Astrocyte (in vitro differentiated cells and primary cell): Measurements from ENCODE around the gene MED9. TPM values are rescaled to one million over a fixed set of nuclear protein-coding genes. Genes with fewer than 3 reads are reported as not detected.
"Not testable (repeated sequence)": the region's sequence is repeated elsewhere in the genome, so short reads cannot be mapped to it uniquely, and the experiment has no call there.

ENCODE experiments used
- DNase-seq: peaks from one replicate; pipeline ENCODE4 v3.0.0-alpha.2; 2010; ENCODE audit warnings: low read depth
- FAIRE-seq: peaks from 2 replicates; lab custom pipeline; 2011; peaks lifted over from hg19 to GRCh38; lab: Jason Lieb, UNC
- H2AFZ ChIP-seq: 2 replicates; pipeline ENCODE4 v1.6.0; 2012; ENCODE audit warnings: low read depth, low read length, inconsistent platforms
- H3K27ac ChIP-seq: 2 replicates; pipeline ENCODE4 v1.5.1; 2011; ENCODE audit warnings: low read depth, low read length, inconsistent platforms
- H3K27me3 ChIP-seq: 2 replicates; pipeline ENCODE4 v1.6.0; 2011; ENCODE audit warnings: low read length, inconsistent platforms; ENCODE audit not compliant: insufficient read depth
- H3K36me3 ChIP-seq: 2 replicates; pipeline ENCODE4 v1.5.1; 2011; ENCODE audit warnings: low read length, inconsistent platforms; ENCODE audit not compliant: insufficient read depth
- H3K4me1 ChIP-seq: 2 replicates; pipeline ENCODE4 v1.5.1; 2011; ENCODE audit warnings: low read length, inconsistent platforms; ENCODE audit not compliant: insufficient read depth
- H3K4me2 ChIP-seq: 2 replicates; pipeline ENCODE4 v1.6.0; 2012; ENCODE audit warnings: low read length, inconsistent platforms
- H3K4me3 ChIP-seq: 2 replicates; pipeline ENCODE4 v1.5.1; 2011; ENCODE audit warnings: low read depth, mild to moderate bottlenecking, low read length, inconsistent platforms; ENCODE audit not compliant: insufficient read depth
- H3K79me2 ChIP-seq: 2 replicates; pipeline ENCODE4 v1.6.0; 2012; ENCODE audit warnings: mild to moderate bottlenecking, low read length, inconsistent platforms; ENCODE audit not compliant: insufficient read depth
- H3K9ac ChIP-seq: 2 replicates; pipeline ENCODE4 v1.6.0; 2012; ENCODE audit warnings: mild to moderate bottlenecking, low read length, inconsistent platforms
- H3K9me3 ChIP-seq: 2 replicates; pipeline ENCODE4 v1.5.1; 2012; ENCODE audit warnings: low read depth, mild to moderate bottlenecking, low read length, inconsistent platforms; ENCODE audit not compliant: insufficient read depth
- H4K20me1 ChIP-seq: 2 replicates; pipeline ENCODE4 v1.6.0; 2012; ENCODE audit warnings: low read length, inconsistent platforms; ENCODE audit not compliant: insufficient read depth
- H3K27ac Mint-ChIP-seq: one replicate; pipeline ENCODE4 v1.8.0; 2021; ENCODE audit warnings: mild to moderate bottlenecking, mixed read lengths; ENCODE audit not compliant: unreplicated experiment
- H3K27me3 Mint-ChIP-seq: one replicate; pipeline ENCODE4 v1.8.0; 2021; ENCODE audit warnings: low read depth, mixed read lengths; ENCODE audit not compliant: unreplicated experiment
- H3K36me3 Mint-ChIP-seq: one replicate; pipeline ENCODE4 v1.8.0; 2021; ENCODE audit warnings: low read depth, mixed read lengths; ENCODE audit not compliant: unreplicated experiment
- H3K4me1 Mint-ChIP-seq: one replicate; pipeline ENCODE4 v1.8.0; 2021; ENCODE audit warnings: low read depth, mixed read lengths; ENCODE audit not compliant: unreplicated experiment
- H3K4me3 Mint-ChIP-seq: one replicate; pipeline ENCODE4 v1.8.0; 2021; ENCODE audit warnings: mild to moderate bottlenecking, moderate library complexity, mixed read lengths; ENCODE audit not compliant: unreplicated experiment
- H3K9me3 Mint-ChIP-seq: one replicate; pipeline ENCODE4 v1.8.0; 2021; ENCODE audit warnings: mild to moderate bottlenecking, mixed read lengths; ENCODE audit not compliant: unreplicated experiment
- CTCF ChIP-seq: IDR thresholded peaks from 2 replicates; pipeline ENCODE4 v1.5.1; 2011; ENCODE audit warnings: low read depth, mild to moderate bottlenecking, inconsistent platforms, low read length, moderate library complexity; ENCODE audit not compliant: insufficient read depth
- EZH2 ChIP-seq: IDR thresholded peaks from 2 replicates; pipeline ENCODE4 v1.6.1; 2012; ENCODE audit warnings: mild to moderate bottlenecking, low read length, inconsistent platforms; ENCODE audit not compliant: insufficient read depth
- total RNA-seq: library from RNA; stranded (reverse); gene quantifications from 2 replicates; pipeline ENCODE4 v1.2.1, GENCODE V29; 2021

Gene MED9
- total RNA-seq, 1 donor from 2014 or later = 9.4 TPM

GRCh38 chr17:17485420-17485819 lies 8.6 kb downstream of the MED9 start:
- H3K9me3 ChIP-seq = no peaks in the 10 kb centered on the region
- FAIRE-seq = no peak
- no peak overlapping the region for H2AFZ ChIP-seq
- no peak overlapping the region for H3K27ac ChIP-seq
- peaks cover 60% of the 10 kb centered on the region for H4K20me1 ChIP-seq
- Mint-ChIP-seq H3K4me1 (peaks cover 6% of the 10 kb centered on the region), H3K36me3 (peaks cover 13% of the 10 kb centered on the region), H3K9me3 (no peaks in the 10 kb centered on the region), H3K27ac (no peak overlapping the region), H3K4me3 (no peak overlapping the region), H3K27me3 (no peaks in the 10 kb centered on the region)
- peaks cover 3% of the 10 kb centered on the region for H3K4me1 ChIP-seq
- H3K9ac ChIP-seq = no peak overlapping the region
- no peaks in the 10 kb centered on the region for H3K27me3 ChIP-seq
- H3K36me3 ChIP-seq = peaks cover 1% of the 10 kb centered on the region
- H3K4me3 ChIP-seq = no peak overlapping the region
- H3K79me2 ChIP-seq = peaks cover 59% of the 10 kb centered on the region
- H3K4me2 ChIP-seq = no peak overlapping the region
- TF ChIP-seq CTCF = no peak
- no peak for TF ChIP-seq EZH2
- DNase-seq = no peak

GRCh38 chr17:17486416-17486815 lies 9.6 kb downstream of the MED9 start:
- not testable (repeated sequence) for H3K36me3 ChIP-seq, H3K4me3 Mint-ChIP-seq, DNase-seq, H3K4me2 ChIP-seq, H3K27me3 ChIP-seq, H3K27me3 Mint-ChIP-seq, H2AFZ ChIP-seq, H3K9me3 ChIP-seq, FAIRE-seq, H3K4me1 Mint-ChIP-seq, H3K4me3 ChIP-seq, H3K4me1 ChIP-seq, H3K27ac Mint-ChIP-seq, H3K27ac ChIP-seq, H3K9me3 Mint-ChIP-seq, H3K9ac ChIP-seq
- H4K20me1 ChIP-seq = peaks cover 60% of the 10 kb centered on the region
- H3K79me2 ChIP-seq = peaks cover 49% of the 10 kb centered on the region
- H3K36me3 Mint-ChIP-seq = peaks cover 11% of the 10 kb centered on the region

GRCh38 chr17:17487998-17488397 lies 11.2 kb downstream of the MED9 start:
- Mint-ChIP-seq H3K27me3 (no peaks in the 10 kb centered on the region), H3K36me3 (peaks cover 14% of the 10 kb centered on the region), H3K4me3 (no peak overlapping the region), H3K27ac (no peak overlapping the region), H3K4me1 (peaks cover 6% of the 10 kb centered on the region), H3K9me3 (no peaks in the 10 kb centered on the region)
- H3K36me3 ChIP-seq = peaks cover 4% of the 10 kb centered on the region
- peaks cover 58% of the 10 kb centered on the region for H4K20me1 ChIP-seq
- H3K4me2 ChIP-seq = no peak overlapping the region
- DNase-seq (no peak), FAIRE-seq (no peak)
- H3K27ac ChIP-seq = no peak overlapping the region
- H3K4me1 ChIP-seq = peaks cover 3% of the 10 kb centered on the region
- H3K4me3 ChIP-seq = no peak overlapping the region
- no peaks in the 10 kb centered on the region for H3K27me3 ChIP-seq
- H2AFZ ChIP-seq = no peak overlapping the region
- TF ChIP-seq EZH2 (no peak), CTCF (no peak)
- H3K9ac ChIP-seq = no peak overlapping the region
- peaks cover 33% of the 10 kb centered on the region for H3K79me2 ChIP-seq
- H3K9me3 ChIP-seq = no peaks in the 10 kb centered on the region
